ENCODE measurements around the gene CAMK2A. TPM values are rescaled to one million over a fixed set of nuclear protein-coding genes. Genes with fewer than 3 reads are reported as not detected.

Gene CAMK2A
- total RNA-seq, 2 donors from 2014 or later: 0.23 to 0.29 TPM

- intact Hi-C loops (cut with DNase I): no loop called here
- DNase-seq (ENCODE audit: low spot score): no peak
Measured at GRCh38 chr5:150318613-150319483, 29.3 kb upstream of the CAMK2A start.

GRCh38 chr5:150317048-150318003 lies 27.8 kb upstream of the CAMK2A start:
- DNase-seq (ENCODE audit: low spot score): peak; percentile 86
- intact Hi-C loops (cut with DNase I): no loop called here

GRCh38 chr5:150316320-150316719 lies 26.7 kb upstream of the CAMK2A start:
- DNase-seq (ENCODE audit: low spot score): no peak
- intact Hi-C loops (cut with DNase I): no loop called here

- intact Hi-C loops (cut with DNase I): no loop called here
- no peak for DNase-seq (ENCODE audit: low spot score)
Measured at GRCh38 chr5:150315245-150315644, 25.7 kb upstream of the CAMK2A start.

GRCh38 chr5:150313921-150314716 lies 24.5 kb upstream of the CAMK2A start:
- DNase-seq (ENCODE audit: low spot score): no peak
- intact Hi-C loops (cut with DNase I): loop anchor here in 1 of 2 donors (5.0 kb wide), 1 partner anchor 682 kb away; no protein-coding TSS in a partner anchor

- no peak for DNase-seq (ENCODE audit: low spot score)
- intact Hi-C loops (cut with DNase I): loop anchor here in 1 of 2 donors (5.0 kb wide), 1 partner anchor 681 kb away; no protein-coding TSS in a partner anchor
Measured at GRCh38 chr5:150313501-150313900, 23.9 kb upstream of the CAMK2A start.

- no peak for DNase-seq (ENCODE audit: low spot score)
- intact Hi-C loops (cut with DNase I): loop anchor here in 1 of 2 donors (5.0 kb wide), 1 partner anchor 680 kb away; no protein-coding TSS in a partner anchor
Measured at GRCh38 chr5:150312518-150312917, 22.9 kb upstream of the CAMK2A start.

GRCh38 chr5:150311015-150311692 lies 21.6 kb upstream of the CAMK2A start:
- DNase-seq (ENCODE audit: low spot score): no peak
- intact Hi-C loops (cut with DNase I): loop anchor here in 1 of 2 donors (5.0 kb wide), 1 partner anchor 679 kb away; no protein-coding TSS in a partner anchor

GRCh38 chr5:150310246-150310645 lies 20.7 kb upstream of the CAMK2A start:
- intact Hi-C loops (cut with DNase I): loop anchor here in 1 of 2 donors (5.0 kb wide), 1 partner anchor 678 kb away; no protein-coding TSS in a partner anchor
- no peak for DNase-seq (ENCODE audit: low spot score)

- DNase-seq (ENCODE audit: low spot score): no peak
- intact Hi-C loops (cut with DNase I): loop anchor here in 1 of 2 donors (5.0 kb wide), 1 partner anchor 678 kb away; no protein-coding TSS in a partner anchor
Measured at GRCh38 chr5:150309886-150310239, 20.3 kb upstream of the CAMK2A start.

- intact Hi-C loops (cut with DNase I): no loop called here
- DNase-seq (ENCODE audit: low spot score): no peak
Measured at GRCh38 chr5:150309101-150309885, 19.7 kb upstream of the CAMK2A start.

- no peak for DNase-seq (ENCODE audit: low spot score)
- intact Hi-C loops (cut with DNase I): no loop called here
Measured at GRCh38 chr5:150307617-150308426, 18.2 kb upstream of the CAMK2A start.

- DNase-seq (ENCODE audit: low spot score): no peak
- intact Hi-C loops (cut with DNase I): no loop called here
Measured at GRCh38 chr5:150306775-150307174, 17.2 kb upstream of the CAMK2A start.

- DNase-seq (ENCODE audit: low spot score): no peak
- intact Hi-C loops (cut with DNase I): no loop called here
Measured at GRCh38 chr5:150305557-150305956, 16.0 kb upstream of the CAMK2A start.

GRCh38 chr5:150305095-150305494 lies 15.5 kb upstream of the CAMK2A start:
- intact Hi-C loops (cut with DNase I): no loop called here
- DNase-seq (ENCODE audit: low spot score): no peak

- no peak for DNase-seq (ENCODE audit: low spot score)
- intact Hi-C loops (cut with DNase I): no loop called here
Measured at GRCh38 chr5:150304481-150305081, 15.0 kb upstream of the CAMK2A start.

Measured in posterior vena cava (tissue), 2 donors.